HEK293T (cell line): ENCODE measurements around the gene C22orf31.

Experiments used
- ARNT ChIP-seq: fragments of 450-650 bp; IDR thresholded peaks from 2 replicates; pipeline ENCODE4 v1.6.1; 2017; ENCODE audit warnings: mild to moderate bottlenecking
- BHLHE40 ChIP-seq: fragments of 450-650 bp; IDR thresholded peaks from 2 replicates; pipeline ENCODE4 v1.6.1; 2016; ENCODE audit warnings: mild to moderate bottlenecking, moderate library complexity, borderline replicate concordance
- CTBP1 ChIP-seq: fragments of 450-650 bp; IDR thresholded peaks from 2 replicates; pipeline ENCODE4 v1.6.1; 2016; ENCODE audit warnings: borderline replicate concordance
- ELF4 ChIP-seq: fragments of 450-650 bp; IDR thresholded peaks from 2 replicates; pipeline ENCODE4 v1.6.1; 2017; ENCODE audit warnings: antibody characterized with exemption
- FOXA1 ChIP-seq: fragments of 450-650 bp; IDR thresholded peaks from 2 replicates; pipeline ENCODE4 v1.6.1; 2016; ENCODE audit warnings: mild to moderate bottlenecking
- FOXK2 ChIP-seq: fragments of 450-650 bp; IDR thresholded peaks from 2 replicates; pipeline ENCODE4 v1.6.1; 2016; ENCODE audit warnings: mild to moderate bottlenecking
- FOXM1 ChIP-seq: fragments of 450-650 bp; IDR thresholded peaks from 2 replicates; pipeline ENCODE4 v1.6.1; 2017; ENCODE audit warnings: mild to moderate bottlenecking, borderline replicate concordance
- HDGF ChIP-seq: fragments of 450-650 bp; IDR thresholded peaks from 2 replicates; pipeline ENCODE4 v1.6.1; 2017; ENCODE audit warnings: antibody characterized with exemption, borderline replicate concordance
- L3MBTL2 ChIP-seq: fragments of 450-650 bp; conservative IDR thresholded peaks from 2 replicates; pipeline ENCODE4 v1.6.1; 2016; ENCODE audit warnings: mild to moderate bottlenecking
- LEF1 ChIP-seq: fragments of 450-650 bp; IDR thresholded peaks from 2 replicates; pipeline ENCODE4 v1.6.1; 2017; ENCODE audit warnings: mild to moderate bottlenecking, borderline replicate concordance
- SP1 ChIP-seq: fragments of 450-650 bp; IDR thresholded peaks from 2 replicates; pipeline ENCODE4 v1.6.1; 2017
- SUZ12 ChIP-seq: fragments of 450-650 bp; IDR thresholded peaks from 2 replicates; pipeline ENCODE4 v1.6.1; 2016; ENCODE audit warnings: mild to moderate bottlenecking
- TARDBP ChIP-seq: fragments of 450-650 bp; IDR thresholded peaks from 2 replicates; pipeline ENCODE4 v1.6.1; 2016

GRCh38 chr22:29041408-29041807, 20.2 kb downstream of the C22orf31 start:
- TF ChIP-seq TARDBP, result no peak
- no peak for TF ChIP-seq LEF1
- TF ChIP-seq FOXA1, result no peak
- no peak for TF ChIP-seq L3MBTL2
- TF ChIP-seq FOXK2, result no peak
- TF ChIP-seq CTBP1, result no peak
- TF ChIP-seq ELF4, result no peak
- TF ChIP-seq ARNT, result no peak
- TF ChIP-seq HDGF, result no peak
- no peak for TF ChIP-seq SP1
- TF ChIP-seq FOXM1, result no peak
- no peak for TF ChIP-seq SUZ12
- TF ChIP-seq BHLHE40, result no peak
